KBM-7 (cell line): ENCODE measurements around the gene URM1.
"Not testable (repeated sequence)": the region's sequence is repeated elsewhere in the genome, so short reads cannot be mapped to it uniquely, and the experiment has no call there.

Experiments
- DNase-seq: peaks from one replicate; pipeline ENCODE4 v3.0.0-alpha.2; 2015
- in situ Hi-C: fragments of 300-500 bp; cut with MboI; formaldehyde crosslinking; loops from 2 replicates; pipeline ENCODE4 v1.14.3; 2020; ENCODE audit warnings: low sequenced_read_pairs, low pct_unique_long_range_greater_than_20kb, mixed read lengths

Gene URM1

DNA sequence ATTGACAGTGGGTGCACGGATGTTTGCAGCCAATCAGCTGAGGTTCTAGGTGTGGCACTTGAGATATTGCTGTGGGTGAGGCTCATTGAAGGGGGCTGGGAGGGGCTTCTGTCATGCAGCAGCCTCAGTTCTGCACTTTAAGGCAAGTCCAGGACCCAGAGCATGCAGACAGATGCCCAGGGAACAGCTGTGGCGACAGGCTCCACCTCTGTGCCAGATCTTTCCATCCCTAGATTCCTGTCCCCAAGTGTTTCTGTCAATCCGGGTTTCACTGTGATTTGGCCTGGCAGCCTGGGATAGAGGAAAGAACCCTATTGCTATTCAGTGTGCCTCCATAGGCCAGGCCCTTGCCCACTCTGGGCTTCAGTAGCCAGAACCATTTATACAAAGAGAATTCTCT, 28.7 kb downstream of the URM1 start:
- no peak for DNase-seq
- in situ Hi-C loops, result no loop called here

DNA sequence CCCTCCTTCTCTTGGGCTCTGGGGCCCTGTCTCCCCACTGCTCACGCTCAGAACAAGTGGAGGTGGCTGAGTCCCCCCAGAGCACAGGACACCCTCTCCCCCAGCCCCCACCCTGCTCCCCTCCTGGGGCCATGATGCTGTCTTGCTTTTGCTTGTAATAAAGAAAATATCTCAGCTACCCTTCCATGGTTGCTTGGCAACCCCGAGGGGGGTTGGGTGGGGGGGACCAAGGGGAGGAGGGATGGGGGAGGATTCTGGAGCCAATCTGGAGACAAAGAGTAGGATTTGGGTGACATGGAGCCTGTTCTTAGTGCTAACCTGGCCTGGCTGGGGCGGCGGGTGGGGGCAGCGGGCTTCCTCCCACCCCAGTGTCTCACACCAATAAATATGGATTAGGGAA, 33.4 kb downstream of the URM1 start:
- in situ Hi-C loops, result no loop called here
- DNase-seq, result no peak

DNA sequence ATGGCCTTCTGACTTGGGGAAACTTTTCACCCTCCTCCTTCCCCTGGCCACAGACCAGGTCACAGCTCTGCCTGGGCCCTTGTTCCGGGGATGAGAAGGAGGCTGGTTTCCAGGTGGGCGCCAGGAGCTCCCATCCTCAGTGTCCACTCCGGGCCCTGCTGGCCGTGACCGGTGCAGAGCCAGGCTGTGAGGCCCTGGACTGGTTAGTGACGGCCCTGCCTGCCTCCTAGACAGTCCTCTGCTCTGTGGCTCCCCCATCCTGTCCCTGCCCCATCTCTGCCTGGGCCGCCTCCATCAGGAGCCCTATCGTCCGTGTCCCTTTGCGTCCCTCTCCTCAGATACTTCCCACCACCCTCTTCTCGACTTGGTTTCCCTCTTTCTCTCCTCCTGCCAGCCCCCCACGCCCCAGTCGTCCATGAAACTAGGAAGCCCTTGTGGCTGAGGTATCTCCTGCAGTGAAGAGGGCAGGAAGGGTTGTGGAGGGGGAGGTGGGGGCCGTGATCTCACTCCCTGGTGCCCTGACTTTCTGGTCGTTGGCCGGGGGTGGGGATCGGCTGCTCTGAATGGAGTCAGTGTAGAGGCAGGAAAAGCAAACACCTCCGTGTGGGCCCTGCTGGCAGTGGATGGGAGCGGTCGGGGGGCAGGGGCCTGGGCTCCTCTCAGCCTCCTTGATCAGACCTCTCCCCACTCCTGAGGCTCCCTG, 34.1 kb downstream of the URM1 start:
- in situ Hi-C loops, result no loop called here
- no peak for DNase-seq

DNA sequence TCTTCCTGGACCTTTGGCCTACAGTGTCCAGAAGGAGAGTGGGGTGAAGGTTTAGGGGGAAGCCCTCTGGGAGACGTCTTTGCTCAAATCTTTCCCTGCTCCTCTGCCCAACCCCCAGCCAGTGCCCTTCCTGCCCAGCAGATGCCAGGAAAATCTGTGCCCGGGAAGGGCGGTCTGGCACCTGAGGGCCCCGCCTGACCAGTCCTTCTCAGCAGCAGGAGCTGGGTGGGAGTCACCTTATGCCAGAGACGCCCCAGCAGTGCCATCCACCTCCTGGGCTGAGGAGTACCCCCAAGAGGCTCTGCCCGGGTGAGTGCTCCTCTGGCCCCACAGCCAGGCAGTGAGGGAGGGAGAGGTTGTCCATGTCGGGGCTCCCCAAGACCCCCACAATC, 34.6 kb downstream of the URM1 start:
- in situ Hi-C loops, result no loop called here
- no peak for DNase-seq

DNA sequence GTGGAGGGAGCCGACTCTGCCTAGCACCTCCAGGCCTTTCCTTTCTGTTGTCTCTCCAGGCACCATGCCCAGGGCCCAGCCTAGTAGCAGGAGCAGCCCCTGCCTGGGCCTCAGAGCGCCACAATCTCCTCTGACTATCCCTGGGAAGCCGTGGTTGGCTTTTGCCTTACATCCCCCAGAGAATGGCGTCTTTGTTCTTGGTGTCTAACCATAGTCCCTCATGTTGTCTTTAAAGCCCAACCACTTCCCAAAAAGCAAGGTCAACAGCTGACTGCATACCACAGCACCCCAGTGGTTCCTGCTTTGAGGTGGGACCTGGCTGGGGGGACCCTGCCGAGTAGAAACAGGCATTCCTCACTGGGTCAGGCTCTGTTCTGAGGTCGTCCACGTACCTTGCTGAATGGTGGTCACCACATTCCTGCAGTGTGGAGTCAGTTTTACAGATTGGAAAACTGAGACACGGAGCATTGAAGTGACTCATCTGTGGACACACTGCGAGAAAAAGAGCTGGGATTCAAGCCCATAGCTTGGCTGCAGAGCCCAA, 35.7 kb downstream of the URM1 start:
- in situ Hi-C loops, result no loop called here
- no peak for DNase-seq

DNA sequence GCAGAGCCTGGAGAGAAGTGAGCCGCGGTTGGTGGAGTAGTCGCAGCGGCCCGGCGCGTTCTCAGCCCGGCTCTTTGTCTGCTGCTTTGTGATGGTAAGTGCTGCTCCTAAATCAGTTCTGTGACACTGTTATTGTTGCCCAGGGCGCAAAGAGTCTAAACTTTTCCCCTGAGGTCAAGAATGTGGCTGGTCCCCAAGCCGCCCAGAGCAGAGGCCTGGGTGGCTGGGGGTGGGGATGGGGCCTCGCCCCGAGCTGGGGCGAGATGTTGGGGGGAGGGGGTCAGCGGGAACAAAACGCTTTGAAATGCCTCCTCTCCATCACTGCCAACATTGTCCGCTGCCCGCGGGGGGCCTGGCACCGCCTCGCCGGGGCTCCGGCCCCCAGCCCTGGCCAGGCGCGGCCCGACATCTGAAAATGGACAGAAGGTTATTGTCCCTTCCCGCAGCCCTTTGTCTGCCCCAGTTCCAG, 37.8 kb downstream of the URM1 start:
- in situ Hi-C loops, result no loop called here
- DNase-seq, result no peak

DNA sequence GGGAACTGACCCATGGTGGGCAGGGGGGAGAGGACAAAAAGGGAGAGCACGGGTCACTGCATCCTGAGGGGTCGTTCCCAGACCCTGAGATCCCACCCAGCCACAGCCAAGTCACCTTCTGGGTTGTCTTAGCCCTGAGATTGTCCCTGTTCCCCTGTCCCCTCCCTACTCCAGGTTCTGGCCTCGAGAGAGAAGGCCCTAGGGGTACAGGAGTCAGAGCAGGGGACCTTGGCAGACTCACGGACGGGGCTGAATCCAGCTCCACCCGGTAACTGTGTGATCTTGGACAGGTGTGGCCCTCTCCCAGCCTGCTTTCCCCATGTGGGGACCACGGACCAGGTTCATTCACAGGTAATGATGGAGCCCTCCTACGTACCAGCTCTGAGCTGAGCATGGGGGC, 38.3 kb downstream of the URM1 start:
- in situ Hi-C loops, result no loop called here

DNA sequence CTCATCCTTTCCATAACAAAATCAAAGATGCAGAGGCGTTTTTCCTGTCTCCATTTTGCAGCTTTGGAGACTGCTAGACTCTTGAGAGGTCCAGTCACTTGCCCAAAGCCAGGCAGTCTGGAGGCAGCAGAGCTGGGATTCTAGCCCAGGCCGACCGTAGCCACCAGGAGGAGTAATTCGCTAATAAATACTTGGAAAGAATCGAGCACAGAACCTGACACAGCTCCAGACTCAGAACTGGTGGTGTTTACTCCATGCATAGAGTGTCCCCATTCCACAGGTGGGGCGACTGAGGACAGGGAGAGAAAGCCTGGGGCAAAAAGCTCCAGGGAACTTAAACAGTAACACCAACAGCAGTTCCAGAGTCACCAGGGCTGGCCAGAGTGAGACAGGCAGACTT, 38.8 kb downstream of the URM1 start:
- in situ Hi-C loops, result no loop called here
- DNase-seq, result no peak

More for the DNA sequence above, 38.3 kb downstream of the URM1 start:
- DNase-seq, result no peak

DNA sequence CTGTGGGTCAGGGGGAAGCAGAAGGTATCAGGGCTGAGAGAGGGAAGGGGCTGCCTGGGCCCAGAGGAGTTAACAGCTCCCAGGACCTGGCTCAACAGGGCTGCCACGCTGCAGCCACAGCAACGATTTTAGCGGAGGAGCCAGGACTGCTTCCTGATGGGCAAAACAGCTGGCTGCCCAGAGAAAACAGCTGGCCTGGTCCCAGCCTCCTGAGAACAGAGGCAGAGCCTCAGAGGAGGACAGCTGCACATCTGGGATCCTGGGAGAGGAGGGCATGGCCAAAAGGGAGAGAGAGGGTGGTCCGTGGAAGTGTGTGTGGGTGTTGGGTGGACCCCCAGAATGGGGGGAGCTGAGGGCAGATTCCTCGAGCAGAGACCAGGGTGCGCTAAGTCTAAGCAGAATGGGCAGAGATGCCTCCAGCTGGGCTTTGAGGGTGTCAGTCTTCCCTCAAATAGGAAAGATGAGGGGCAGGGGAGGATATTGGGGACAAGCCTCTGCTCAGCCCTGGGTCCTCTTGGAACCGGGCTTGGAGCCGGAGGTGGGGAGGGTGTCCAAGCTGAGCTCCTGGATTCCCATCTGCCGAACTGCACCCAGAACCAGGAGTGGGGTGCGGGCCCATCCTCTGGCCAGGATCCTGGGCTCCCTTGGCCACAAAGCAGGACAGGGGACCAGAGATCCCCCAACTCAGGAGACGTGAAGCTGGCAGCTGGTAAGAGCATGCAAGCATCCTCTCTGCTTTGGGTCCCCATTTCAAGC, 40.4 kb downstream of the URM1 start:
- in situ Hi-C loops, result no loop called here
- DNase-seq, result no peak

DNA sequence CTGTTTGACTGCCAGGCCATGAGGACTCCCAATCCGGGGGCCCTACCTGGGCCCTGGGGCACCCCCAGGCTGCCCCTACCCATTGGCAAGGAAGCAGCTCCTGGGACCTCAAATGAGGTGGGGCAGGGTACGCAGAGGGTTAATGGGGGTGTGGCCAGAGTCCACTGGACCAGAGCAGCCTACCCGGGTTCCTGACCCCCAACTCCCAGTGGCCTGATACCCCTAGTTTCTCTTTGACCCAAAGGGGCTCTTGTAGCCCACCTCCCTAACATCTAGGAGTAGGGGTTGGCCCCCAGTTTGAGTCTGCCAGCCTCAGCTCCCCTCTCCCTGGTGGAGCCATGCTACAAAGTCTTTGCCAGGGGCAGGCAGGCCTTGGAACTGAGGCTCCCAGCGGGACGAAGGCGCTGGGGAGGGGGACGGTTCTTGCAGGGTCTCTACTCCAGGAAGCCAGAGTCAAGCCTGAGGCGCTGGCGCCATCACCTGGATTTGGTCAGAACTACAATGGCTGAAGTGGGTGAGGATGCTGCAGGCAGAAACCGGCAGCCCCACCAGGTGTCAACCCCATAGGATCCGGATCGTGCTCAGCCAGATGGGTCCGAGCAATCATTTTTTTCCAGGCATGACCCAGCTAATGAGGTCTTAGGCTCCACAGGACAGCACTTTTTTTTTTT, 41.1 kb downstream of the URM1 start:
- in situ Hi-C loops, result no loop called here
- peak; percentile 90 for DNase-seq

DNA sequence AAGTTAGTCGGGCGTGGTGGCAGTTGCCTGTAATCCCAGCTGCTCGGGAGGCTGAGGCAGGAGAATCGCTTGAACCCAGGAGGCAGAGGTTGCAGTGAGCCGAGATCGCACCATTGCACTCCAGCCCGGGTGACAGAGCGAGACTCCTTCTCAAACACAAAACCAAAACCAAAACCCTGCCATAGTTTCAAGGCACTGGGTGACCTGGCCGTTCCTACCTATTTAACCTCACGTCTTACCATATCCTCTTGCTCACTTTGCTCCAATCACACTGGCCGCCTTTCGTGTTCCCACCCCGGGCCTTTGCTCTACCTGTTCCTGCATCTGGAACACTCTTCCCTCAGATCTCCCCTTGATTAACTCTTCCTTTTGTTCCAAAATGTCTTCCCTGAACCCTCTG, 42.6 kb downstream of the URM1 start:
- in situ Hi-C loops, DNase-seq: not testable (repeated sequence)

DNA sequence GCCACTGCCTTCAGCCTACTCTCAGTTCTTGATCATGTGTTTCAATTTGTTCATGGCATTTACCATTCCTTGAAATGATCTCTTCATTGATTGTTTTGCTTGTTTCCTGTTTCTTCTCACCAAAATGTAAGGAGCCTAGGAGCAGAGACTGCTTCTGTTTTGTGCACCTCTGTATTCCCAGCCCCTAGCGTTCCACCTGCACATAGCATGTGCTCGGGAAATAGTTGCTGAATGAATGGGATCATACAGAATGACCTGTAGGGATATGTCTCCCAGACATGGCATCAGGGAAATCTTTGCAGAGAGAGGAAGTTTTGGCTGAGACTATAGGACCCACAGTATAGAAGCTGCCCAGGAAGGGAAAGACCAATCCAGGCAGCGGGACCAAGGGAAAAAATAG, 43.3 kb downstream of the URM1 start:
- DNase-seq, result no peak
- in situ Hi-C loops, result no loop called here

DNA sequence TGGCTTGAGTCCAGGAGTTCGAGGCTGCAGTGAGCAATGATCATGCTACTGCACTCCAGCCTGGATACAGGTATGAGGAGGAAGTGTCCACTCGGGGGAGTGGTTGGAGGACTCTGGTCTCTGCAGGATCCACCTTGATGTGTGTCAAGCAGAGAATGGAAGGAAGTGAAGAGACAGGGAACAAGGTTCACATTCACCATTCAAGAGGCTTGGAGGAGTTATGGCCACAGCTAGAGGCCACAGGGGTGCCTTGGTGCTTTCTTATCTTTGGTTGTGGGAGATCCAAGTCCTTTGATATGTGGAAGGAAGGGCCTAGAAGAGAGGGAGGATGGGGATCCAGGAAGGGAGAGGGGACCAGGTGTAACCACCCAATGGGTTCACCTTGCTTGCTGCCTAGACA, 44.1 kb downstream of the URM1 start:
- in situ Hi-C loops, result no loop called here
- DNase-seq, result no peak

DNA sequence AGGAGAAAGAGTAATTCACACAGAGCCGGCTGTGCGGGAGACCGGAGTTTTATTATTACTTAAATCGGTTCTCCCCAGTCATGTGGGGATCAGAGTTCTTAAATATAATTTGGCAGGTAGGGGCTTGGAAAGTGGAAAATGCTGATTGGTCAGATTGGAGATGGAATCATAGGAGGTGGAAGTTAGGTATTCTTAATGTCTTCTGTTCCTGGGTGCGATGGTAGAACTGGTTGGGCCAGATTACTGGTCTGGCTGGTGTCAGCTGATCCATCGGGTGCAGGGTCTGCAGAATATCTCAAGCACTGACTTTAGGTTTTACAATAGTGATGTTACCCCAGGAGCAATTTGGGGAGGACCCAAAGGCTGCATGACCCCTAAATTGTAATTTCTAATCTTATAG, 44.8 kb downstream of the URM1 start:
- DNase-seq, result no peak
- in situ Hi-C loops, result no loop called here

DNA sequence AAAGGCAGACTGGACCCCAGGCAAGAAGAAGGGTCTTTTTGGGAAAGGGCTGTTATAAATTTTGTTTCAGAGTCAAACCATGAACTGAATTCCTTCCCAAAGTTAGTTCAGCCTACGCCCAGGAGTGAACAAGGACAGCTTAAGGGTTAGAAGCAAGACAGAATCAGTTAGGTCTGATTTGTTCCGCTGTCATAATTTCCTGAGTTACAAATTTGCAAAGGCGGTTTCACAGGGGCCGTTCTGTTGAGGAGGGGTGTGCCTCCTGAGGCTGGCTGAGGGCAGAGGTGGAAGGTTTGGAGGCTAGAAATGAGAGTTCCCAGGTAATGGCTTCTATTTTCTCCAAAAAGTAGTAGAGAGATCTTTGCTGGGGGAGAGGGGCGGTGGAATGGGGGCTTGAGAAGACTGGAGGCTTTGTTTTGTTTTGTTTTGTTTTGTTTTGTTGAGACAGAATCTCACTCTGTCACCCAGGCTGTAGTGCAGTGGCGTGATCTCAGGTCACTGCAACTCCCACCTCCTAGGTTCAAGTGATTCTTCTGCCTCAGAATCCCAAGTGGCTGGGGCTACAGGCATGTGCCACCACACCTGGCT, 45.4 kb downstream of the URM1 start:
- no peak for DNase-seq
- in situ Hi-C loops, result no loop called here

DNA sequence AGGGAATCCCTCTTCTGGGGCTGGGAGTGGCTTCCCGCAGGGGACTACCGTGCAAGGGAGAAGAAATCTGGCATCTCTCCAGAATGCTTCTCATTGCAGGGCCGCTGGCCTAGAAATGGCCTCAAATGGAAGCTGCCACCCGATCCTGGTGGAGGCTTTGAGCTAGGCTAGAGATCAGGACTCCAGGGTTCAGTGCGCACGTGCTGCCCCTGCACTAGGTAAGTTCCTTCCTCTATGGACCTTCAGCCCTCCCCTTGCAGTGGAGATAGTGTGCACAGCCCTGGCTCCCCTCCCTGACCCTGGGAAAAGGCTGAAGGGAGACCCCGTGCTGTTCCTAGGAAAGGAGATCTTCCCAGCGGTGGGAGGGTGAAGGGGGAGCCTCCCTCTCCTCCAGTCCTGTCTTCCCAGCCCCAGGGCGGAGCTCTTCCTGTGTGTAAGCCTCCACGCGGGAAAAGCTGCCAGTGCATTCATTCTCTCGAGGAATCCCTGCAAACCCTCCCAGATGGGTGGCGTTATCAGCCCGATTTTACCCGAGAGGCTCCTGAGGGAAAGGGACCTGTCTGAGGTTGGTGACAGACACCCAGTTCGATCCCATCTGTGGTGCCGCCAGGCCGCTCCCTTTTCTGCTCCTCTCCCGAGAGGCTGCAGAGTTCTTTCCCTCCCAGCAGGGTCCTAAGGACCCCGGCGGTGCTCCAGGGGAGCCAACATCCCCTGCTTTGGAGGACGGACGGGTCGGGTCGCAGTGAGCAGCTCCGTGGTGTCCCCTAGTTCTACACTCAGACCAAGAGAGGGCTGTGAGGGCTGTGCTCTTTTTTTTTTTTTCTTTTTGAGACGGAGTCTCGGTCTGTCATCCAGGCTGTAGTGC, 48.1 kb downstream of the URM1 start:
- no peak for DNase-seq
- in situ Hi-C loops, result no loop called here

DNA sequence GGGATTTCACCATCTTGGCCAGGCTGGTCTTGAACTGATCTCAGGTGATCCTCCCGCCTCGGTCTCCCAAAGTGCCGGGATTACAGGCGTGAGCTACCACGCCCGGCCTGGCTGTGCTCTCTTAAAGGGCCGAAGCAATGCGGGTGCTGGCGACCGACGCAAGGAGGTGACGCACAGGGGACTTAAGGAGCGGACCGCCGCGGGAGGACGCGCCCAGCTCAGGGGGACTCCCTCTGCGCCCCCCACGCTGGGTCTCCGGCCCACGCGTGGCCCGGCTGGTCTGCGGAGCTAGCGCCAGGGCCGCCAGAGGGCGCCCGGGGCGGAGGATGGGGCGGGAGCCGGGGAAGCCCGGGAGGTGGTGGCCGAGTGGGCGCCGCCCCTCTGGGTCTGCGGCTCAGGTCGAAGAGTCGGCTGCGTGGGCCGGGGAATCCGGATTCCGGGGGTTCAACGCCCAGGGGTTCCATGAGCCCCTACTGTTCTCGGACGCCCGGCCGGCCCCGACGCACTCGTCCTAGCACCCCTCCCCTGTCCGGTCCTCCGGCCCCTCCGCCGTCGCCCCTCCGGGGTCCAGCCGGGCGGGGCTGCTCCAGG, 49.0 kb downstream of the URM1 start:
- peak; percentile 74 for DNase-seq
- in situ Hi-C loops, result no loop called here

DNA sequence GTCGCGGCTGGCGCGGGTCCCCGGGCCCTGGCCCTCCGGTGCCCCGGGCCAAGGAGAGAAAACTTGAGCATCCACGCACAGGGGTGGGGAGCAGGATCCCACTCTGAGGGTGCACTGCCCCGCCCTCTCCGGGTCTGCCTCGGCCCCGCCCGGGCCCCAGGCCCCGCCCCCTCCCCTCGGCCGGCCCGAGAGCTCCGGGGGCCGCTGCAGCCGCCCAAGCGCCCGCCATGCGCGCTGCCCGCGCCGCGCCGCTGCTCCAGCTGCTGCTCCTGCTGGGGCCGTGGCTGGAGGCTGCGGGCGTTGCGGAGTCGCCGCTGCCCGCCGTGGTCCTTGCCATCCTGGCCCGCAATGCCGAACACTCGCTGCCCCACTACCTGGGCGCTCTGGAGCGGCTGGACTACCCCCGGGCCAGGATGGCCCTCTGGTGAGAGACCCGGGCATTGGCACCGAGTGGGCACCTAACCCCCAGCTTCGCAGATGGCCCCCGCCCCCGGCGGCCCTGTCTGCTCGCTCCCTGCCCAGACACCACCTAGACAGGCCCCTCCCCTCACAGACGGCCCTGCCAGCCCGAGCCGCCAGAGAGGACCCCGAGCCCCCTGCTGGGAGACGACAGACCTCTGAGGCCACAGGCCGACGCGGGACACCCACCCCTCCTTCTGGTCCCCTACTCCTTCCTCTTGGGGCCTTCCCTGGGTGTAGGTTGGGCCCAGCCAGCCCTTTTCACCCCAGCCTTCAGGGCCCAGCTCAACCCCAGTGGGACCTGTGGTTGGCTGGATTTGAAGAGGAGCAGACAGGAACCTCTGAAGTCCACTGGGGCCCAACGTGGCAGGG, 49.7 kb downstream of the URM1 start, which contains the start of gene CERCAM:
Gene CERCAM (plus strand): TSS at position 207 of the 831 bp plus-strand sequence. CDS start 21 bp downstream, at position 228.
- in situ Hi-C loops, result no loop called here
- peak; percentile 59 for DNase-seq
